SK-N-SH (cell line): ENCODE results near the gene HTT. TPM values are rescaled to one million over a fixed set of nuclear protein-coding genes. Genes with fewer than 3 reads are reported as not detected.

ENCODE experiments used
- CTCF ChIA-PET: fragments of 300-600, 350-600 bp; formaldehyde crosslinking; extraction: SDS; loops from one replicate; lab custom pipeline; 2021; lab: Yijun Ruan, JAX
- POLR2A ChIA-PET: fragments of 350-600 bp; sonication (Branson Sonifier 250); formaldehyde crosslinking; extraction: SDS; loops from one replicate; lab custom pipeline; 2020; ENCODE audit warnings: antibody characterized with exemption, inconsistent platforms; lab: Yijun Ruan, JAX
- DNase-seq: peaks from one replicate; pipeline ENCODE4 v3.0.0; 2012
- H2AFZ ChIP-seq: fragments of 200-600 bp; sonication (generic); 2 replicates; pipeline ENCODE4 v1.8.1; 2016; ENCODE audit warnings: antibody characterized with exemption, mild to moderate bottlenecking, low read depth
- H3F3A ChIP-seq: fragments of 200-600 bp; sonication (generic); replicated peaks from 2 replicates; pipeline ENCODE3; 2016; ENCODE audit warnings: antibody characterized with exemption, mild to moderate bottlenecking; ENCODE audit not compliant: insufficient read depth
- H3K27ac ChIP-seq, 2 experiments: fragments of 200-500 bp in 1 of 2; fragments of 200-600 bp in 1 of 2; sonication (Bioruptor generic) in 1 of 2; sonication (generic), shearing (Covaris generic) in 1 of 2; 2 replicates each; pipeline versions ENCODE4 v1.5.1 to v1.6.1; 2014 to 2016; ENCODE audit warnings: low read depth in 2 of 2, inconsistent platforms in 1 of 2, low read length in 1 of 2, mild to moderate bottlenecking in 1 of 2, mixed read lengths in 1 of 2
- H3K27me3 ChIP-seq: fragments of 200-600 bp; sonication (generic), shearing (Covaris generic); 2 replicates; pipeline ENCODE4 v1.6.1; 2016; ENCODE audit warnings: mixed run types; ENCODE audit not compliant: insufficient read depth
- H3K36me3 ChIP-seq, 2 experiments: fragments of 200-500 bp in 1 of 2; fragments of 200-600 bp in 1 of 2; sonication (Bioruptor generic) in 1 of 2; sonication (generic) in 1 of 2; replicated peaks in 1 of 2; 2 replicates each; pipeline versions ENCODE3 to v1.5.1; 2014 to 2016; ENCODE audit warnings: low read length in 1 of 2, mild to moderate bottlenecking in 1 of 2; ENCODE audit not compliant: insufficient read depth in 2 of 2, control insufficient read depth in 1 of 2
- H3K4me1 ChIP-seq, 2 experiments: fragments of 200-500 bp in 1 of 2; fragments of 200-600 bp in 1 of 2; sonication (Bioruptor generic) in 1 of 2; sonication (generic), shearing (Covaris generic) in 1 of 2; 2 replicates each; pipeline versions ENCODE4 v1.5.1 to v1.6.1; 2014 to 2016; ENCODE audit warnings: low read depth in 1 of 2, low read length in 1 of 2, mixed run types in 1 of 2; ENCODE audit not compliant: insufficient read depth in 2 of 2, control insufficient read depth in 1 of 2
- H3K4me2 ChIP-seq: fragments of 200-600 bp; sonication (generic), shearing (Covaris generic); 2 replicates; pipeline ENCODE4 v1.6.1; 2017; ENCODE audit warnings: mixed run types
- H3K4me3 ChIP-seq, 2 experiments: fragments of 200-500 bp in 1 of 2; fragments of 200-600 bp in 1 of 2; sonication (Bioruptor generic) in 1 of 2; sonication (generic), shearing (Covaris generic) in 1 of 2; 2 replicates each; pipeline versions ENCODE4 v1.5.1 to v1.8.1; 2014 to 2016; ENCODE audit warnings: low read depth in 2 of 2, inconsistent platforms in 1 of 2, low read length in 1 of 2, mild to moderate bottlenecking in 1 of 2, mixed read lengths in 1 of 2, moderate library complexity in 1 of 2
- H3K79me2 ChIP-seq: fragments of 200-600 bp; sonication (generic); 2 replicates; pipeline ENCODE4 v1.8.1; 2017; ENCODE audit warnings: mild to moderate bottlenecking; ENCODE audit not compliant: insufficient read depth
- H3K9ac ChIP-seq: fragments of 200-600 bp; sonication (generic); 2 replicates; pipeline ENCODE4 v1.6.1; 2017; ENCODE audit warnings: mixed run types
- H3K9me2 ChIP-seq: fragments of 200-600 bp; sonication (generic); 2 replicates; pipeline ENCODE4 v1.6.1; 2017; ENCODE audit warnings: mixed run types
- H3K9me3 ChIP-seq: fragments of 200-600 bp; sonication (generic); 2 replicates; pipeline ENCODE4 v1.6.1; 2017; ENCODE audit warnings: mixed run types, mild to moderate bottlenecking, moderate library complexity
- H4K20me1 ChIP-seq: fragments of 200-600 bp; sonication (generic); 2 replicates; pipeline ENCODE4 v1.6.1; 2017; ENCODE audit warnings: mild to moderate bottlenecking, mixed run types; ENCODE audit not compliant: insufficient read depth
- CHD2 ChIP-seq: fragments of 150-350 bp; IDR thresholded peaks from 2 replicates; pipeline ENCODE4 v1.6.1; 2018; ENCODE audit warnings: low read length; ENCODE audit not compliant: partially characterized antibody
- CTCF ChIP-seq: fragments of 200-600 bp; sonication (generic); IDR thresholded peaks from 2 replicates; pipeline ENCODE4 v1.6.1; 2017; ENCODE audit warnings: antibody characterized with exemption, mild to moderate bottlenecking, moderate library complexity
- EZH2phosphoT487 ChIP-seq: fragments of 200-600 bp; sonication (generic); IDR thresholded peaks from 2 replicates; pipeline ENCODE4 v1.6.1; 2017; ENCODE audit warnings: low read depth, mixed run types, mild to moderate bottlenecking, antibody characterized with exemption, moderate library complexity, borderline replicate concordance
- GATA2 ChIP-seq: sonication (generic); formaldehyde crosslinking; IDR thresholded peaks from 2 replicates; pipeline ENCODE4 v1.5.0; 2020; ENCODE audit warnings: mild to moderate bottlenecking, missing genetic modification reagents
- JUND ChIP-seq: IDR thresholded peaks from 2 replicates; pipeline ENCODE4 v1.4.0; 2012
- NRF1 ChIP-seq: IDR thresholded peaks from 2 replicates; pipeline ENCODE4 v1.6.1; 2012; ENCODE audit warnings: low read depth, mild to moderate bottlenecking, low read length
- POLR2AphosphoS5 ChIP-seq: IDR thresholded peaks from 2 replicates; pipeline ENCODE4 v1.6.1; 2012; ENCODE audit warnings: low read depth, low read length
- RAD21 ChIP-seq: IDR thresholded peaks from 2 replicates; pipeline ENCODE4 v1.6.1; 2012; ENCODE audit warnings: mild to moderate bottlenecking, low read length
- RFX5 ChIP-seq: IDR thresholded peaks from 2 replicates; pipeline ENCODE4 v1.6.1; 2012; ENCODE audit warnings: mild to moderate bottlenecking, improper control_type of control experiment, low read length
- RXRA ChIP-seq: IDR thresholded peaks from 2 replicates; pipeline ENCODE4 v1.4.0; 2012; ENCODE audit warnings: low read depth, mild to moderate bottlenecking, borderline replicate concordance
- SIN3A ChIP-seq: IDR thresholded peaks from 2 replicates; pipeline ENCODE4 v1.6.1; 2012; ENCODE audit warnings: low read depth, mild to moderate bottlenecking, low read length, moderate library complexity, borderline replicate concordance
- SMC3 ChIP-seq: IDR thresholded peaks from 2 replicates; pipeline ENCODE4 v1.6.1; 2012; ENCODE audit warnings: low read depth, low read length, improper control_type of control experiment
- USF1 ChIP-seq: IDR thresholded peaks from 2 replicates; pipeline ENCODE4 v1.4.0; 2012; ENCODE audit warnings: low read depth, borderline replicate concordance
- YY1 ChIP-seq: IDR thresholded peaks from 2 replicates; pipeline ENCODE4 v1.4.0; 2012; ENCODE audit warnings: low read depth, mild to moderate bottlenecking
- ZBTB33 ChIP-seq: IDR thresholded peaks from 2 replicates; pipeline ENCODE4 v1.4.0; 2012; ENCODE audit warnings: low read depth, borderline replicate concordance
- WGBS: methylation state at CpG from one replicate; pipeline ENCODE4 v1.1.6; 2017; ENCODE audit warnings: low lambda C conversion rate; 5-methylcytosine and 5-hydroxymethylcytosine counted together
- polyA plus RNA-seq, 3 experiments: library from polyadenylated mRNA; depleted of rRNA; stranded (reverse); fragments of >200 nt; gene quantifications; 2 replicates each; pipeline ENCODE4 v1.2.3, GENCODE V29; 2012

The HTT gene
- polyA plus RNA-seq, 1 of the 3 experiments (the other 2 are of a cell fraction) = 11.3 TPM

GRCh38 chr4:3135155-3136011 lies 60.9 kb downstream of the HTT start:
- DNase-seq = no peak
- no peaks in the 10 kb centered on the region for H3K27me3 ChIP-seq
- H3K4me2 ChIP-seq = no peak overlapping the region
- no peak for TF ChIP-seq EZH2phosphoT487
- no peak for TF ChIP-seq USF1
- TF ChIP-seq GATA2 (CRISPR knock-in tag) = no peak
- TF ChIP-seq RXRA = no peak
- no peak for TF ChIP-seq POLR2AphosphoS5
- no peak for TF ChIP-seq SMC3
- TF ChIP-seq CTCF = no peak
- TF ChIP-seq SIN3A = no peak
- TF ChIP-seq JUND = no peak
- no peak for TF ChIP-seq RAD21
- no peak for TF ChIP-seq YY1
- TF ChIP-seq NRF1 = no peak
- TF ChIP-seq RFX5 = no peak
- TF ChIP-seq CHD2 = no peak
- TF ChIP-seq ZBTB33 = no peak
- TF ChIP-seq, all 33 proteins: peak for 0
- Histone ChIP-seq H3K79me2 (no peaks in the 10 kb centered on the region), H3K9me2 (no peaks in the 10 kb centered on the region), H2AFZ (no peak overlapping the region), H4K20me1 (no peaks in the 10 kb centered on the region), H3K4me1 (no peaks in the 10 kb centered on the region), H3K4me3 (no peak overlapping the region), H3F3A (peaks cover 9% of the 10 kb centered on the region), H3K9me3 (no peaks in the 10 kb centered on the region), H3K36me3 (peaks cover 48 to 75% of the 10 kb centered on the region in 2 experiments), H3K27ac (no peak overlapping the region), H3K9ac (no peak overlapping the region)
- POLR2A ChIA-PET = no interaction called here
- CTCF ChIA-PET = interaction anchor here (0.6 to 2.9 kb wide), 12 partner anchors 10 to 351 kb away, joined by 3 to 16 read pairs (median 4); no protein-coding TSS in a partner anchor
- 90% methylated on average over 6 of the region's 6 CpGs for WGBS
